GM12892 (cell line): ENCODE measurements around the gene ZBTB7C.

Source experiments
- DNase-seq: peaks from one replicate; pipeline ENCODE4 v3.0.0; 2011; ENCODE audit not compliant: insufficient read length
- FAIRE-seq: peaks from 2 replicates; lab custom pipeline; 2011; peaks lifted over from hg19 to GRCh38; lab: Jason Lieb, UNC
- POLR2A ChIP-seq: IDR thresholded peaks from 2 replicates; pipeline ENCODE4 v1.6.1; 2011; ENCODE audit warnings: low read depth, low read length, control low read depth
- POLR2AphosphoS5 ChIP-seq: IDR thresholded peaks from 2 replicates; pipeline ENCODE4 v1.6.1; 2011; ENCODE audit warnings: low read depth, low read length, control low read depth
- TAF1 ChIP-seq: IDR thresholded peaks from 2 replicates; pipeline ENCODE4 v1.6.1; 2011; ENCODE audit warnings: low read depth, mild to moderate bottlenecking, control low read depth, low read length, borderline replicate concordance

Gene ZBTB7C

GRCh38 chr18:48060970-48061369 lies 348.2 kb downstream of the ZBTB7C start:
- TF ChIP-seq POLR2A (no peak), TAF1 (no peak), POLR2AphosphoS5 (no peak)
- FAIRE-seq (no peak), DNase-seq (no peak)

GRCh38 chr18:48060346-48060745 lies 348.8 kb downstream of the ZBTB7C start:
- no peak for TF ChIP-seq POLR2AphosphoS5
- TF ChIP-seq POLR2A, result no peak
- no peak for TF ChIP-seq TAF1
- FAIRE-seq (no peak), DNase-seq (no peak)

GRCh38 chr18:48059455-48060010 lies 349.6 kb downstream of the ZBTB7C start:
- DNase-seq (no peak), FAIRE-seq (no peak)
- TF ChIP-seq TAF1 (no peak), POLR2AphosphoS5 (no peak), POLR2A (no peak)

- TF ChIP-seq POLR2A (no peak), TAF1 (no peak), POLR2AphosphoS5 (no peak)
- DNase-seq, result no peak
- no peak for FAIRE-seq
These were observed 350.7 kb downstream of the ZBTB7C start for GRCh38 chr18:48058486-48058885.

- no peak for TF ChIP-seq TAF1
- no peak for TF ChIP-seq POLR2A
- no peak for TF ChIP-seq POLR2AphosphoS5
- no peak for FAIRE-seq
- DNase-seq, result no peak
These were observed 352.2 kb downstream of the ZBTB7C start for GRCh38 chr18:48057018-48057417.

- FAIRE-seq (no peak), DNase-seq (no peak)
- TF ChIP-seq POLR2AphosphoS5 (no peak), TAF1 (no peak), POLR2A (no peak)
These were observed 353.8 kb downstream of the ZBTB7C start for GRCh38 chr18:48055351-48055750.

GRCh38 chr18:48053881-48054816 lies 355.0 kb downstream of the ZBTB7C start:
- DNase-seq (no peak), FAIRE-seq (no peak)
- no peak for TF ChIP-seq TAF1
- no peak for TF ChIP-seq POLR2AphosphoS5
- no peak for TF ChIP-seq POLR2A

- FAIRE-seq (no peak), DNase-seq (no peak)
- TF ChIP-seq POLR2AphosphoS5, result no peak
- no peak for TF ChIP-seq POLR2A
- no peak for TF ChIP-seq TAF1
These were observed 356.3 kb downstream of the ZBTB7C start for GRCh38 chr18:48052842-48053241.

GRCh38 chr18:48051945-48052840 lies 357.0 kb downstream of the ZBTB7C start:
- DNase-seq, result no peak
- TF ChIP-seq POLR2AphosphoS5 (no peak), POLR2A (no peak), TAF1 (no peak)
- no peak for FAIRE-seq

GRCh38 chr18:48050176-48050575 lies 359.0 kb downstream of the ZBTB7C start:
- FAIRE-seq, result no peak
- TF ChIP-seq TAF1 (no peak), POLR2A (no peak), POLR2AphosphoS5 (no peak)
- no peak for DNase-seq

- DNase-seq, result no peak
- no peak for FAIRE-seq
- TF ChIP-seq TAF1, result no peak
- no peak for TF ChIP-seq POLR2AphosphoS5
- no peak for TF ChIP-seq POLR2A
These were observed 359.4 kb downstream of the ZBTB7C start for GRCh38 chr18:48049757-48050156.
